ENCODE measurements around the gene BBS9. TPM values are rescaled to one million over a fixed set of nuclear protein-coding genes. Genes with fewer than 3 reads are reported as not detected.

Gene BBS9
- total RNA-seq, 1 donor from 2014 or later, result 19.6 TPM

DNA sequence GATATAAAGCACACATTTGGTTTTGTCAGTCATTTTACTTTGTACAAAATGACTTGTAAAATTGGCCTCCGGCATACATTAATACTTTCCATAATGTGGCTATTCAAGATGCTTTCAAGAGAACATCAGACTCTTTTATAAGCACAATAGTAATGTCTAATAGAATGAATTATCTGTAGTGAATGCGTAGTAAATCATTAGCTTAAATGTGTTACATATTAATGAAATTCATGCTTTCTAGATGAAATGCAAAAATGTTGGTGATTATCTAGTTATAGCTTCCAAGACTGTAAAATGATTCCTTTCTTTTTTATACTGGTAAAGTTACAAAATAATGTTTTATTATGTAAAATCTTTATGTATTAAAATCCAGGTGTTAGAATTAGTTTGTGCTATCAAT, 144.0 kb downstream of the BBS9 start:
- intact Hi-C loops (cut with DNase I), result no loop called here
- DNase-seq (no peak), ATAC-seq (no peak)
- H3K27me3 ChIP-seq, result no peaks in the 10 kb centered on the region
- H3K27ac ChIP-seq, result no peak overlapping the region
- H3K4me1 ChIP-seq, result no peaks in the 10 kb centered on the region
- TF ChIP-seq, protein P1, sequence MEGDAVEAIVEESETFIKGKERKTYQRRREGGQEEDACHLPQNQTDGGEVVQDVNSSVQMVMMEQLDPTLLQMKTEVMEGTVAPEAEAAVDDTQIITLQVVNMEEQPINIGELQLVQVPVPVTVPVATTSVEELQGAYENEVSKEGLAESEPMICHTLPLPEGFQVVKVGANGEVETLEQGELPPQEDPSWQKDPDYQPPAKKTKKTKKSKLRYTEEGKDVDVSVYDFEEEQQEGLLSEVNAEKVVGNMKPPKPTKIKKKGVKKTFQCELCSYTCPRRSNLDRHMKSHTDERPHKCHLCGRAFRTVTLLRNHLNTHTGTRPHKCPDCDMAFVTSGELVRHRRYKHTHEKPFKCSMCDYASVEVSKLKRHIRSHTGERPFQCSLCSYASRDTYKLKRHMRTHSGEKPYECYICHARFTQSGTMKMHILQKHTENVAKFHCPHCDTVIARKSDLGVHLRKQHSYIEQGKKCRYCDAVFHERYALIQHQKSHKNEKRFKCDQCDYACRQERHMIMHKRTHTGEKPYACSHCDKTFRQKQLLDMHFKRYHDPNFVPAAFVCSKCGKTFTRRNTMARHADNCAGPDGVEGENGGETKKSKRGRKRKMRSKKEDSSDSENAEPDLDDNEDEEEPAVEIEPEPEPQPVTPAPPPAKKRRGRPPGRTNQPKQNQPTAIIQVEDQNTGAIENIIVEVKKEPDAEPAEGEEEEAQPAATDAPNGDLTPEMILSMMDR (IDR thresholded peaks at IDR 0.05), result no peak
- no peak overlapping the region for H3K4me3 ChIP-seq
- H3K36me3 ChIP-seq, result no peaks in the 10 kb centered on the region
- H3K9me3 ChIP-seq, result peaks cover 10% of the 10 kb centered on the region

DNA sequence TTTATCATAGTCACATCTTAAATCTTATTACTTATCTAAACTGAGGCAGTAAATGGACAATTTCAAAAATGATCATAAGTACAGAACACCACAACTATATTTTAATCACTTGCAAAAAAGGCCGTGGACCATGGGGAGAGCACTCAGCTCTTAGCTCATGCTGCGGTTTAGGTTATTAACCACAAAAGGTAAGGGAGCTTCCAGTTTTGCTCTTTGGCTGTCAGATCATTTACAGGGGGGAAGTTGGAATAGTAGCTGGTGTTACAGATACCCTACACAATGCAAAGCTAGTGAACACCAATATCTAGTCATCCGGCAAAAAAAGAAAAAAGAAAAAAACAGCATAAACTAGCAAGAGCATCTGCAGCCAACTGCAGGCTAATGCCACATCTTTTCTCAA, 147.0 kb downstream of the BBS9 start:
- peaks cover 19% of the 10 kb centered on the region for H3K9me3 ChIP-seq
- no peaks in the 10 kb centered on the region for H3K36me3 ChIP-seq
- H3K4me1 ChIP-seq, result no peaks in the 10 kb centered on the region
- no peak overlapping the region for H3K4me3 ChIP-seq
- TF ChIP-seq, protein P1 (IDR thresholded peaks at IDR 0.05), result no peak
- DNase-seq (no peak), ATAC-seq (no peak)
- H3K27me3 ChIP-seq, result no peaks in the 10 kb centered on the region
- intact Hi-C loops (cut with DNase I), result no loop called here
- no peak overlapping the region for H3K27ac ChIP-seq

DNA sequence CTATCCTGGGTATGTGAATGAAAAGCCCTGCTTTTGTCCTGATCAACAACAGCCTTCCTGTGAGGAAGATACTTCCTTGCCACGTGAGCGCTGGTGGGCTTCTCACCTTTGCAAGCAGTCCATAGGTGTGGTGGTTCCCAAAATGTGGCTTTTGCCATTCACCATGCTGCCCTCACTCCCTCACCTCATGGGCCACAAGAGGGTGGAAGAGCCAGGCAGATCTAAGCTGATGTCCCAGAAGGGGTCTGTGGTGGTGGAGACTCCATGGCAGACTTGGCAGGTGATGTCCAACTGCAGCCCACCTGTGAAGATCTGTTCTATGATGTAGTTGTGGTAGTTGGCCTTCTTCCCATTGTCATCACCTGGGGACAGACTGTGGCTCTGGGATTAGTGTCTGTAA, 147.4 kb downstream of the BBS9 start:
- intact Hi-C loops (cut with DNase I), result no loop called here
- Histone ChIP-seq H3K27ac (no peak overlapping the region), H3K4me1 (no peaks in the 10 kb centered on the region), H3K27me3 (no peaks in the 10 kb centered on the region), H3K9me3 (peaks cover 19% of the 10 kb centered on the region), H3K4me3 (no peak overlapping the region), H3K36me3 (no peaks in the 10 kb centered on the region)
- DNase-seq (no peak), ATAC-seq (no peak)
- TF ChIP-seq, protein P1 (IDR thresholded peaks at IDR 0.05), result no peak

DNA sequence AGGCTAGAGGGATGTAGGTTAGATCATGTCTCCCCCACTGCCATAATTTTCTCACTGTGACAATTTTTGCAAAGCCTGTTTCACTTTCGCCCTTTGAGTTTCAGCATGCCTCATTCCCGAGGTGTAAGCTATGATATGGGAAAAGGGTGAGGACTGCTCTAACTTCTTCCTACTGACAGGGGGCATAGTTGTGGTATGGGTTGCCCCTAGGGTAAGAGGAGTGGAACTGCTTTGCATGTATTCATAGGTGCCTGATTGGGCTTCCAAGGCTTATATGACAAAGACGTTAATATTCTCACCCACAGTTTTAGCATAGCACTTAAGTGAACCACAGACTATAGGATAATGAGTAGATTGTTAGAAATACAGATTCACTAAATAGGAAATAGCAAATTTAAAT, 148.7 kb downstream of the BBS9 start:
- TF ChIP-seq, protein P1 (IDR thresholded peaks at IDR 0.05), result no peak
- no peak for ATAC-seq
- Histone ChIP-seq H3K9me3 (peaks cover 19% of the 10 kb centered on the region), H3K27ac (no peak overlapping the region), H3K4me3 (no peak overlapping the region), H3K36me3 (no peaks in the 10 kb centered on the region), H3K27me3 (no peaks in the 10 kb centered on the region), H3K4me1 (no peaks in the 10 kb centered on the region)
- no peak for DNase-seq
- intact Hi-C loops (cut with DNase I), result no loop called here

DNA sequence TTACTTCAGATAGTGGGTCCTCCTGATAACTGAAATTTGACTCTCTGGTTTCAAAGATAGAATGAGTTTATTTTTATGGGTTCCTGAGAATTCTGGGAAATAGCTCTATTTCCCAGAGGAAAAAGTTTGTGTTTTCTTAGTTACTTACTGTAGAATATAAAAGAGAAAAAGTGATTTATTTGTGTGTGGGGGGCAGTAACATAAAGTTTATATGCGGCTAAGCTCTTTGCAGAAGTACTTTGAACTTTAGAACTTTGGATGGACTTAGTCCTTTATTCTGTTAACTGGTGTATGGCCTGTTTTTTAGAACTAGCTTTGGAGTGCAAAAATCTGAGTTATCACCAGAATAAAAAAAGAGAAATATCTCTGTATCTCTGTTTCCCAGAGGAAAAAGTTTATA, 157.1 kb downstream of the BBS9 start:
- H3K27me3 ChIP-seq, result no peaks in the 10 kb centered on the region
- TF ChIP-seq, protein P1 (IDR thresholded peaks at IDR 0.05), result no peak
- H3K4me1 ChIP-seq, result no peaks in the 10 kb centered on the region
- H3K4me3 ChIP-seq, result no peak overlapping the region
- no peak for ATAC-seq
- no peak overlapping the region for H3K27ac ChIP-seq
- no peak for DNase-seq
- no peaks in the 10 kb centered on the region for H3K9me3 ChIP-seq
- H3K36me3 ChIP-seq, result no peaks in the 10 kb centered on the region
- intact Hi-C loops (cut with DNase I), result no loop called here

DNA sequence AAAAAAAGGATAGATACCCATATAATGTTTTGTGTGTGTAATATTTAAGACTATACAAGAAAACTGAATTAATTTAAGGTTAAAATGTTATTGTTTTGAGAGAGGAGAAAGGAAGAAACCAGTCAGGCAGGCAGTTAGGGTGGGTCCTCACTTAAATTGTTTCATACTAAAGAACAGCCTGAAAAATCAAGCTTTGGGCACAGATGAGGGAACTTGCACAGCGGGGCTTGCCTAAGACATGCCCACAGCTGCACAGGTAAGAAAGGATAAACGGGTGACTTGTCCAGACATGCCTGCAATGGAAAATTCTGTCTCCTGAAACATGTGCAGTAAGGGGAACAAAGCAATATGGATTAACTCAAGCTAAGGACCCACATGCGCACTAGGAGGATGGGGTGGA, 158.4 kb downstream of the BBS9 start:
- DNase-seq (no peak), ATAC-seq (no peak)
- Histone ChIP-seq H3K27ac (no peak overlapping the region), H3K9me3 (no peaks in the 10 kb centered on the region), H3K4me3 (no peak overlapping the region), H3K27me3 (no peaks in the 10 kb centered on the region), H3K4me1 (no peaks in the 10 kb centered on the region), H3K36me3 (no peaks in the 10 kb centered on the region)
- intact Hi-C loops (cut with DNase I), result no loop called here
- TF ChIP-seq, protein P1 (IDR thresholded peaks at IDR 0.05), result no peak
